HUES48 (cell line): ENCODE results near the gene MACC1.

Experiments
- H3K27ac ChIP-seq: one replicate; pipeline ENCODE4 v1.7.0; 2013; ENCODE audit warnings: low read depth, low read length, inconsistent platforms
- H3K27me3 ChIP-seq: 2 replicates; pipeline ENCODE4 v1.6.1; 2013; ENCODE audit warnings: mild to moderate bottlenecking, low read length; ENCODE audit not compliant: control insufficient read depth, insufficient read depth
- H3K36me3 ChIP-seq: 2 replicates; pipeline ENCODE4 v1.6.1; 2013; ENCODE audit warnings: low read length; ENCODE audit not compliant: control insufficient read depth, insufficient read depth
- H3K4me1 ChIP-seq: 2 replicates; pipeline ENCODE4 v1.6.1; 2013; ENCODE audit warnings: mild to moderate bottlenecking, low read length; ENCODE audit not compliant: control insufficient read depth, insufficient read depth
- H3K4me3 ChIP-seq: 2 replicates; pipeline ENCODE4 v1.5.1; 2013; ENCODE audit warnings: mild to moderate bottlenecking, low read depth, low read length
- H3K9ac ChIP-seq: 2 replicates; pipeline ENCODE4 v1.6.1; 2013; ENCODE audit warnings: mild to moderate bottlenecking, low read depth, low read length, moderate library complexity
- H3K9me3 ChIP-seq: 2 replicates; pipeline ENCODE4 v1.6.1; 2013; ENCODE audit warnings: low read length; ENCODE audit not compliant: control insufficient read depth, insufficient read depth

Gene MACC1

DNA sequence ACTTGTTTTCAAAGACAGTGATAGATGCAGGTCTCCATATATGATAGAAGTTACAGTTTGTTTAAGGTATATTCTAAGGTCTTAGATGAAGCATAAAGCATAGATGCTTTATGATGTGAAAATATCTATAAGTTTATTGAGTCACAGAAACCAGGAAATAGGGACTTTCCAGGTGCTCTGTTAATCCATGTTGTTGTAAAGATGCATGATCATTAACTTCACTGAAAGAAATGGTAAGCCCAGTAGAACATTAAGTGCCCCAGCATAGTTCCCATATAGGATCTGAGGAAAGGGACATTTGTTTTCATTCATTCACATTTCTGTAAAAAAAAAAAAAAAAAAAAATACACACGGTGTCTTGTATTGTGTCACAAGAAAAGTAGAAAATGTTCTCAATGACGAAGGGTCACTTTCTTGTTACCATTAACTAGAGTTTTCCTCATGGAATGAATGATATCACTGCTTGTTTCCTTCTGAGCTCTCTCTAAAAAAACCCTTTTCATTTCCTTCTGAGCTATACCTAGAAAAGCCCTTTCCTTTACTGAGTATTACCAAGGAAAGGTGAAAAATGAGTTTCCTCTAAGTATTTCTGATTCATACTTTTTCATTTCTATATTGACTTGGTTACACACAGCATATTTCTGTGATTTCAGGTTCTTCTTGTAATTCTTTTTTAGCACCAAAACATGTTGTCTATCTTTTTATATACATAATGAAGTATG is 105.2 kb downstream of the MACC1 start:
- peaks cover 50% of the 10 kb centered on the region for H3K4me1 ChIP-seq
- H3K9me3 ChIP-seq = no peaks in the 10 kb centered on the region
- H3K27me3 ChIP-seq = no peaks in the 10 kb centered on the region
- H3K36me3 ChIP-seq = peaks cover 11% of the 10 kb centered on the region; the same call in 1 of the 2 replicates
- H3K9ac ChIP-seq = no peak overlapping the region
- no peak overlapping the region for H3K4me3 ChIP-seq
- H3K27ac ChIP-seq = no peak overlapping the region

GRCh38 chr7:20107582-20107981 is 109.6 kb downstream of the MACC1 start:
- Histone ChIP-seq H3K27me3 (no peaks in the 10 kb centered on the region), H3K4me3 (no peak overlapping the region), H3K4me1 (peaks cover 18% of the 10 kb centered on the region), H3K9ac (no peak overlapping the region), H3K27ac (no peak overlapping the region), H3K36me3 (peaks cover 37% of the 10 kb centered on the region), H3K9me3 (no peaks in the 10 kb centered on the region)

GRCh38 chr7:20104696-20105095 is 112.5 kb downstream of the MACC1 start:
- H3K27ac ChIP-seq = no peak overlapping the region
- H3K27me3 ChIP-seq = no peaks in the 10 kb centered on the region
- H3K36me3 ChIP-seq = peaks cover 29% of the 10 kb centered on the region
- H3K9ac ChIP-seq = no peak overlapping the region
- peaks cover 14% of the 10 kb centered on the region for H3K4me1 ChIP-seq
- H3K4me3 ChIP-seq = no peak overlapping the region
- no peaks in the 10 kb centered on the region for H3K9me3 ChIP-seq

- no peak overlapping the region for H3K27ac ChIP-seq
These were observed 114.2 kb downstream of the MACC1 start for GRCh38 chr7:20102982-20103381.

DNA sequence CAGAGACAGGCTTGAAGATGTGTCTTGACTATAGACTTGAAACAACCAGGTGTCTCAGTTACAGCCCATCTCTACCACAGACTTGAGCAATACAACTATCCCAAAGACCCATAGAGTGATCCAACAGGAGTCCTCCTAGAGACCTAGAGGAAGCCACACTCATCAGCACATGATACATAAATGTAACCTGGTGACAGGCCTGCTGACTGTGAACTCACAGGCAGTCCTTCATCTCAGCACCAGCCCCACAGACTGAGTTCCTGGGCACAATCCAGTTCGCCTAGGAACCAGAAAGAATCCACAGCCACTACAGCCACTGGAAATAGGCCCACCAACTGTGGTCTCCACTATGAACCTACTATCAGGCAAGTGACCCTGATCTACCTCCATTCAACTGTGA is 121.3 kb downstream of the MACC1 start:
- Histone ChIP-seq H3K9ac (no peak overlapping the region), H3K4me1 (peaks cover 35% of the 10 kb centered on the region), H3K27me3 (no peaks in the 10 kb centered on the region), H3K9me3 (no peaks in the 10 kb centered on the region; the same call in 1 of the 2 replicates), H3K36me3 (no peaks in the 10 kb centered on the region), H3K4me3 (no peak overlapping the region), H3K27ac (no peak overlapping the region)

More at GRCh38 chr7:20102982-20103381, 114.2 kb downstream of the MACC1 start:
- H3K9ac ChIP-seq = no peak overlapping the region
- H3K4me1 ChIP-seq = peaks cover 23% of the 10 kb centered on the region
- no peaks in the 10 kb centered on the region for H3K27me3 ChIP-seq
- no peaks in the 10 kb centered on the region for H3K9me3 ChIP-seq
- peaks cover 29% of the 10 kb centered on the region for H3K36me3 ChIP-seq
- H3K4me3 ChIP-seq = no peak overlapping the region

GRCh38 chr7:20095436-20095835 is 121.7 kb downstream of the MACC1 start:
- Histone ChIP-seq H3K27me3 (no peaks in the 10 kb centered on the region), H3K9me3 (no peaks in the 10 kb centered on the region; the same call in 1 of the 2 replicates), H3K27ac (no peak overlapping the region), H3K36me3 (no peaks in the 10 kb centered on the region), H3K9ac (no peak overlapping the region), H3K4me3 (no peak overlapping the region), H3K4me1 (peaks cover 37% of the 10 kb centered on the region)

- H3K4me3 ChIP-seq = no peak overlapping the region
These were observed 127.8 kb downstream of the MACC1 start for GRCh38 chr7:20089431-20089830.

DNA sequence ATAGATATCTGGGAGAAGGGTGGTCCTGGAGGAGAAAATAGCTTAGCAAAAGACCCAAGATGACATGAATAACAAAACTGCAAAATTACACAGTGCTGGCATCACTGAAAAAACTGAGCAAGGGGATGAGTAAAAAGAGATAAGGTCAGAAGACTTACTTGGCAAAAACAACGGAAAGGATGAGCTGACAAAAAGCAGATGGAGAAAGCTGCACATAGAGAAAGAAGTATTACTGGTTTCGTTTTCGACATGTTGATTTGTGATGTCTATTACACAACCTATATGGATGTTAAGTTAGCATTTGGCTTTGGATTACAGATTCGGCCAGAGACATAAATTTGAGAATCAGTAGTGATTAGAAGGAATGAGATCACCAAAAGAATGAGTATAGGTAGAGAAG is 132.1 kb downstream of the MACC1 start:
- H3K9ac ChIP-seq = no peak overlapping the region
- no peak overlapping the region for H3K4me3 ChIP-seq
- no peaks in the 10 kb centered on the region for H3K27me3 ChIP-seq
- H3K27ac ChIP-seq = no peak overlapping the region
- no peaks in the 10 kb centered on the region for H3K9me3 ChIP-seq
- H3K4me1 ChIP-seq = peaks cover 42% of the 10 kb centered on the region
- H3K36me3 ChIP-seq = peaks cover 21% of the 10 kb centered on the region

More at GRCh38 chr7:20089431-20089830, 127.8 kb downstream of the MACC1 start:
- peaks cover 19% of the 10 kb centered on the region for H3K4me1 ChIP-seq
- no peak overlapping the region for H3K27ac ChIP-seq
- peaks cover 17% of the 10 kb centered on the region for H3K36me3 ChIP-seq
- H3K9me3 ChIP-seq = no peaks in the 10 kb centered on the region
- H3K27me3 ChIP-seq = no peaks in the 10 kb centered on the region
- H3K9ac ChIP-seq = no peak overlapping the region
